ENCODE measurements around the gene WDR45.

WDR45 gene

DNA sequence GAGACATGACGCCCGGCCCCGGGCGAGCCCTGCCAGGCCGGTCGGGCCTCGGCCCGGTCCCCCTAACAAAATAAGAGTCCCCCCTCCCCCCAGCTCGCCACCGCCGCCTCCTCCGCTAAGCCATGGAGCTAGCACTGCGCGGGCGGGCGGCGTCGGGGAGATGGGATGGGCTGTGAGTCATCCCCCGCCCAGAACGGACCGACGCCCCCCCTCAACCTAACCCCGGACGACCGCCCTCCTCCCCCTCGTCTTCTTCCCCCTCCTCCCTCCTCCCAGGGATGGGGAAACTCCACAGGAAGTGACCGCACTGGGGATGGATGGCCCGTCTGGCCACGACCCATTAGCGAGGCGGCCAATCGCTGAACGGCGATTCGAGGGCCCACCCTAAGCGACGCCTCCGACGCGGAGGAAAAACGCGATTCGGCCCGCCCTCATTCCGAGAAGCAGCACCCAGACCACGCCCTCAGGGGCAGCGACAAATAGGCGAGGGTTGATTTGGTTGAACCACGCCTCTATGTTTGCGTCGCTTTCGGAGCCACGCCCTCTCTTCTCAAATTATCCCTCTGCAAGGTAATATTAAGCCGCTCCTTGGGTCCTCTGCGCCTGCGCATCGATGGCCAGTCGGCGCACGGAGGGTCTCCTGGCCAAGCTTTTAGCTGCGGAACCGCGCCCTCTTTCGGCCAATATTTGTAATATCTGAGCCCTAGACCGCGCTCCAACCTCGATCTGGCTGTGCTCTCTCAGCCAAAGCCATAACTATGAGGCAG lies 36.3 kb downstream of the WDR45 start, which contains the start of gene TFE3:
TSS of gene TFE3 (minus strand) at position 138 of the 767 bp plus-strand sequence. CDS start at position 7, 131 bp downstream.
- DNase-seq = peak; percentile 97

DNA sequence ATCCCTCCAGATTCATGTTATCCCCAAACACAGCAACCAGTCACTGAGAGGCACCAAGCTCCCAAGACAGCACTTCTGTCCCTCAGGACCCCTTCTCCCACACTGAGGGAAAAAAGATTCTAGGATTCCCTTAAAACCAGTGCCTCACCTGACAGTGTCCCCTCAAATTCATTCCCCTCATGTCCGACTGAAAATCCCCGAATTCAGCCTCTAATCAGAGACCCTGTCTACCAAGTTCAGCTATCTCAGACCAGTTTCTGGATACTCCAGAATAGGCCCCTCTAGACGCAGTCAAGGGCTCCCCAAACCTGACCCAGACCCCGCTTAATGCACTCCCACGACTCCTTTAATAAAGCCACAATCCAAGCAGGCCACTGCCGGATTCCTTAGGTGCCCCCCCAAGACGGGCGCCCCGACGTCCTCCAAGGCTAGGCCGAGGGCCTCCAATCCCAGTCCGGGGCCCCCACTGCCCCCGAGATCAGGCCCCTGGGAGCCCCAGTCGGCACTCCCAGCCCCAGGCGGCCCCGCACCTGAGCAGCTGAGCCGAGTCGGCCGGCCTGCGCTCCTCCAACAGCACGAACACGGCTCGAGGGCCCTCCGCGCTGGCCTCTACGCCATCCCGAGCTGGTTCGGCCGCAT lies 37.0 kb downstream of the WDR45 start:
- no peak for DNase-seq

DNA sequence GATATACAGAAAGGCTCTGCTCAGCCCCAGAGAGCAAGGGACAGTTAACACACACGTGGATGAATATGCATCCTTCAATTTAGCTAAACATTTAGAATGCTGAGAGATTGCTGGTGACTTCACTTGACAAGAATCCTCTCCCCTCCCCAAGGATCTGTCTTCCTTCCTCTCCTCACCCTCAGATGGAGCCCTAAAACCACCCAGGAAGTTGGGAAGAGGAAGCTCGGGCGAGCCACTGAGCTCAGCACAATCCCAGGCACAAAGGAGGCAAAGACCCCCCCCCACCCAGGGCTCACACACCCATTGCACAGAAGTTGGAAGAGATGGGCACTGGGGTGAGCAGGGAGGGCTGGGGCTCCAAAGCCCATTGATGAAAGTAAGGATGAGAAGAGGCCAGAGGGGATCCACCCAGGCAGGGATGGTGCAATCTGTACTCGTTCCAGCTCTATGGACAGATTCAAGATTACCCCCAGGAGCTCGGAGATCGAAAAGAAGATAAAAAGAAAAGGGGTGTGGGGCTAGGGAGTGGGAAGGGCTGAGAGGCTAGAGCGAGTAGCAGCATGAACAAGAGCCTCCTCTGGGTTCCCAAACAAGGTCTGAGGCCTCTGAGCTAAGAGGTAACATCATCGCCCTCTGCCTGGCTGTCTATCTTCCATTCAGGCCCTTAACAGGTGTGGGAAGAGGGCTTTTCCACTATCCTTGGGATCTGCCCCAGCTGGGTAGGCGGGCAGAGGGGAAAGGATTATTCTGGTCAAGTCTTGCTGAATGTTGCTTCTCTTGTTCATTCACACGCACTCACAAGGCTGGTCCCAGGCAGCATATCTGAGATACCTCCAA lies 37.7 kb downstream of the WDR45 start:
- DNase-seq = no peak

DNA sequence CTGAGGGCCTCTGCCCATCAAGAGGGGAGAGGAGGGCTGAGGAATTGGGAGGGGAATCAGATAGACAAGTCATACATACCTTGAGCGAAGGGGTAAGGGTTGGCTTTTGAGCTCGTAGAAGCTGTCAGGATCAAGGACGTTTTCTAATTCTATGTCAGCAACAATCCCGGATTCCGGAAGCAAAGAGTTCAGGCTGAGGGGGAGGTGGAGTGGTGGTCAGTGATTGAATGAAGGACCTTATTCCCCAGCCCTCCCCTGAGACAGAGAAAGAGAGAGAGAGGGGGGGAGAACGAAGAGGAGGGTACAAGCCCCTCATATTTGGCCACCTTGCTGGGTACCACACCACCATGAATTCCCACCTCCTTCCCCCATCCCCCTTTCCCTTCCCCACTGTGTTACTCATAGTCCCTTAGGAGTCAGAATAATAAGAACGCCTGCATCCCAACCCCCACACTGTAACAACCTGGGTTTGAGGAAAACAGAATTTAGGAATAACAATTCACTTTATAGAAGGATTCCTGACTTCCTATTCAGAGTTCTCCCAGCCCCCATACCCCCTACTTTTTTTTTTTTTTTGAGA lies 39.2 kb downstream of the WDR45 start:
- no peak for DNase-seq

DNA sequence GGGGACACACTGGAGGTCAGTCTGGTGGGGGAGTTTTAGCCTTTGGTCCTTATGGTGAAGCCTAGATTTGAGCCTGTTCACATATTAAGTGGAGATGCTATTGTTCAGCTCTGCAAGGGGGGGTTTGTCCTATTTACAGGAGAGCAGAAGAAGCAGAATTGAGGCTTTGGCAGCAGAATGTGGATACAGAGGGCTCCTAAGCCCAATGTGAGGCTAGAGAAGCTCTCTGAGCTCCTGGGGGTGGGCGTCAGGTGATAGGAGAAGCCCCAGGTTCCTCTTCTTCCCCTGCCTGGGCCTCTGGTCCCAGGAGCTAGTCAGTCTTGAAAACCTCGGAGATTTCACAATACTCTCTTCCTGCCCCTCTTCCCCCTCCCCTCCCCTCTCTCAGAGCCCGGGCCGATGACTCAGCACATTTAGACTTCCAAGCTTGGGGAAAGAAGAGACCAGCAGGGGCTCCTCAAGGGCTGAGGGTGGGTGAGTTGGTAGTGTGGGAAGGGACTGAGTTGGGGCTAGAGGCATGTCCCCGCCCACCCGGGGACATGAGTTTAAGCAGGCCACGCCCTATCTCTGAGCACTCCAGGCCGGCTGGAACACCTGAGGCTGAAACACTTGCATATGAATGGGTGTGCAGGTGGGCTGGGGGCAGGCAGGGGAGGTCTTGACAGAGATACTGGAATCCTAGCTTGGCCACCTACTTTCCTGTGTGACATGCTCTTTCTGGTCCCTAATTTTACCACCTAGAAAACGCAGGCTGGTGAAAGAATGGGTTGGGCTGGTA lies 39.9 kb downstream of the WDR45 start:
- no peak for DNase-seq

DNA sequence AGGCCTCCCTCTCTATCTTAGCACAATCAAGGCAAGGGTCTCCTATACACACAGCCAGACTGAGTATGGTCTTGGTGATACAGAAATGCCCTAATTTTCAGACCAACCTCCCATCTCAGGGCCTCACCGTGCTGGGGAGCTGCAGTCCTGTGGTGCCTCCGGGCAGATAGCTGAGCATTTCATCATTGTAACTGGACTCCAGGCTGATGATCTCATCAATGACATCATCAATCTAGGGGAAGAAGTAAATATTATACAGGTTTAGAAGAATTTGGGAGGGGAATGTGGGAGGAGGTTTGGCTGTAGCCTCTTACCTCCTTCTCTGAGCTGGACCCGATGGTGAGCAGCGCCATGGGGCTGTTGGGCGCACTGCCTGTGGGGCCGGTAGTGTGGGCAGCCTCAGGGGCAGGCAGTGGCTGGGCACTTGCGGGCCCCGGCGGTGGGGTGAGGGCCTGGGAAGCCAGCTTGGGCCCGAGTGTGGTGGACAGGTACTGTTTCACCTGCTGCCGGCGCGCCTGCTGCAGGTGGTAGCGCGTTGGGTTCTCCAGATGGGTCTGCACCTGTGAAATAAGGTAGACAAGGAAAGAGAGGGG lies 41.7 kb downstream of the WDR45 start:
- DNase-seq = no peak

DNA sequence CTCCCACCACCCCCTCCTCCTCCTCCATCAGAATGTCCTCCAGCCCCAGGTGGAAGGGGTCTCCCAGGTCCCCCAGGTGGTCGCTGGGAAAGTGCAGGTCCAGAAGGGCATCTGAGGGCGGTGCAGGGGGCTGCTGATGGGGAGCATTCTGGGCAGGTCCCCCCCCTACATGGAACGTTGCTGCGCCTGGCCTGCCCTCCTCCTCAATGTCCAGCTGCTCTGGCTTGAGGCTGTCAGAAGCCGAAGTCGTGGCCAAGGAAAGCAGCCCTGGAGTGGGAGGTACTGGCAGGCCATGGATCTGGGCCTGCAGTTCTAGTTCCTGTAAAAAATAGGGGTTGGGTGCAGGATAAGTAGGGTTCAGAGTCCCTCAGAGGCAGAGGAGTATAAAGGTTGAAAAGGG lies 49.4 kb downstream of the WDR45 start:
- DNase-seq = no peak

DNA sequence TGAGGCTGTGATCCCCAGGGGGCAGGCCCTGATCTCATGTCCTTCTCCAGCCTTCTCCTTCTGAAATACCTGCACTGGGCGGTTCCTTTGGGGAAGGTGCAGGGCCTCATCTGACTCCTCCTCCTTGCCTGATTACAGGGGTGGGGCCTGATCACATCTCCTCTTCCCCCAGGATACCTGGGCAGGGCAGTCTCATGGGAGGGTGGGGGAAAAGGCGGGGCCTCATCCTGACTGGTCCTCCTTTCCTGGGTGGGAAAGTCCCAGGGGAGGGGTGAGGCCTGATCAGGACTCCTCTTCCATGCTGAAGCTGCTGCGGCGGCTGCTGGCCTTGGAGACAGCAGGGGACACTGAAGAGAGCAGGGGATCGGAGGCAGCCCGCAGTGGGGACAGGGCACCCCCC lies 49.8 kb downstream of the WDR45 start:
- DNase-seq = no peak

Measured in NCI-H2029 (cell line).